GM12864 (cell line): ENCODE measurements around the gene IGSF9.

ENCODE experiments used
- DNase-seq: peaks from one replicate; pipeline ENCODE4 v3.0.0-alpha.2; 2011; ENCODE audit warnings: low read depth
- H3K4me3 ChIP-seq: 2 replicates; pipeline ENCODE4 v1.5.1; 2011; ENCODE audit warnings: mild to moderate bottlenecking, low read depth, low read length, control low read depth
- TF ChIP-seq, protein P1 (sequence below): IDR thresholded peaks from 2 replicates; pipeline ENCODE4 v1.5.1; 2011; ENCODE audit warnings: low read depth, mild to moderate bottlenecking, moderate library complexity, low read length, control low read depth, inconsistent platforms; ENCODE audit errors: missing control alignments

Gene IGSF9

DNA sequence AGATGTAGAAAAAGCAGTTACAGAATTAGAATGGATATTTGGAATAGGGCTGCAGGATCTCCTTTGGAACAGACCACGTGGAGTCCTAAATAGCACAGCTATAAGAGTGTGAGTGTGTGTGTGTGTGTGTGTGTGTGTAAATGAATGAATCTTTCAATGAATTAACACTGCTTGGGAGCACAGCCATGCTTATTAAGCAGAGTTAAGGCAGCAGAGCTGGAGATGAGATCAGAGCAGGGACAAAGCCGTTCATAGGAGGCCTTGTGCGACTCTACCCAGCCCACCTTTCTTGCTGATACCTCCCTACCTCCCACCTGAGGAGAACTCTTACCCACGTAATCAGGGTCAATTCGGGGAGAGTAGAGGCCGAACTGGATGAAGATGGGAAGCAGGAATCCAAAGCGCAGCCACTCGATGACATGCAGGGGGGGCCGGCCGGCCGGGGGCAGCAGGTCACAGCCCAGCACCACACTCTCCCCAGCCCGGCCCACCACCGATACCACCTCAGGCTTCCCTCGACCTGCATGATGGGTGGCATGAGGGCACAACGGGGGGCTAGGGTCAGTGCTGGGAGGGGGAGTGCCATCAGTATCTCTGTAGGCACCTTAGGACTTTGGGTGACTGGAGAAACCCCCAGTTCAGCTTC lies 2.7 kb downstream of the IGSF9 start:
- TF ChIP-seq, protein P1, sequence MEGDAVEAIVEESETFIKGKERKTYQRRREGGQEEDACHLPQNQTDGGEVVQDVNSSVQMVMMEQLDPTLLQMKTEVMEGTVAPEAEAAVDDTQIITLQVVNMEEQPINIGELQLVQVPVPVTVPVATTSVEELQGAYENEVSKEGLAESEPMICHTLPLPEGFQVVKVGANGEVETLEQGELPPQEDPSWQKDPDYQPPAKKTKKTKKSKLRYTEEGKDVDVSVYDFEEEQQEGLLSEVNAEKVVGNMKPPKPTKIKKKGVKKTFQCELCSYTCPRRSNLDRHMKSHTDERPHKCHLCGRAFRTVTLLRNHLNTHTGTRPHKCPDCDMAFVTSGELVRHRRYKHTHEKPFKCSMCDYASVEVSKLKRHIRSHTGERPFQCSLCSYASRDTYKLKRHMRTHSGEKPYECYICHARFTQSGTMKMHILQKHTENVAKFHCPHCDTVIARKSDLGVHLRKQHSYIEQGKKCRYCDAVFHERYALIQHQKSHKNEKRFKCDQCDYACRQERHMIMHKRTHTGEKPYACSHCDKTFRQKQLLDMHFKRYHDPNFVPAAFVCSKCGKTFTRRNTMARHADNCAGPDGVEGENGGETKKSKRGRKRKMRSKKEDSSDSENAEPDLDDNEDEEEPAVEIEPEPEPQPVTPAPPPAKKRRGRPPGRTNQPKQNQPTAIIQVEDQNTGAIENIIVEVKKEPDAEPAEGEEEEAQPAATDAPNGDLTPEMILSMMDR, result no peak
- H3K4me3 ChIP-seq, result no peak overlapping the region
- no peak for DNase-seq

DNA sequence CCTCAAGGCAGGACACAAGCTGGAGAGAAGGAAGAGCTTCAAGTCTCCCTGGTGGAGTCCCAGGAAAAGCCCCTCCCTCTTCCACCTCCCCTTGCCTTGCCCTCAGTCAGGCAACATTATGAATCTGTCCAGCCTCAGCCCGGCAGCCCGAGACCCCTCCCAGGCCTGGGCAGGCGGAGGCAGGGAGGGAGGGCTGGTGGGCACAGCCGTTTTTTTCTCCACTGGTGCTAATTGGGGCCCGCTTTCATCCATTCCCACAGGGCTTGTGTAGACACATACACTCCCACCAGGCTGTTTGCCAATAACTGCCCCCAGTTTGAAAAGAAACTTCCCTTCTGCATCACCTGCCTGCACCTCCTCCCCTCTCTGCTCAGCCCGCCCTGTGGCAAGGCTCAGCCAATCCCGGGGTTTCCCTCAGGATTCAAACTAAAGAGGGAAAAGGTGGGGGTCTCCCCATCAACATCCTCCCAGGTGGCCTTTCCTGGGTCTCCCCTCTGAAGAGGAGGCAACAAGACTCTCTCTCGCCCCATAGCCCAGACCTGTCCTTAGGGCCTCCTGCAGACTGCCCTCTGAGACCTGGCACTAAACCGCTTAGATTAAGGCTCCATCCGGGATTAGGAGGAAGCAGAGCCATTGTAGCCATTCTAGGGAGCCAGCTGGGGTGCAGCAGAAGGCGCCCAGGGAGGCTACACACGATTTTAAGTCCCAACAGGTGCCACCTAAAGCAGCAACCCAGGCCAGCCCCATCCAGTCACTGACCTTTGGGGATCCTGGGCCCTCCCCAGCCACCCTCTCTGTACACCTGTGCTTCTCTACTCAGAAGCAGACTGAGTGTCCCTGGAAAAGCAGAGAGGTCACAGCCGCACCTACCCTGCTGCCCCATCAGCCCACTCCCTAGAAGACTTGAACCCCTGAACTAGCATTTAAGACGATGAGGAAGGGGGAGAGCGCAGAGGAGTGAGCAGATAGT lies 3.5 kb downstream of the IGSF9 start:
- TF ChIP-seq, protein P1, result no peak
- no peak for DNase-seq
- H3K4me3 ChIP-seq, result no peak overlapping the region

DNA sequence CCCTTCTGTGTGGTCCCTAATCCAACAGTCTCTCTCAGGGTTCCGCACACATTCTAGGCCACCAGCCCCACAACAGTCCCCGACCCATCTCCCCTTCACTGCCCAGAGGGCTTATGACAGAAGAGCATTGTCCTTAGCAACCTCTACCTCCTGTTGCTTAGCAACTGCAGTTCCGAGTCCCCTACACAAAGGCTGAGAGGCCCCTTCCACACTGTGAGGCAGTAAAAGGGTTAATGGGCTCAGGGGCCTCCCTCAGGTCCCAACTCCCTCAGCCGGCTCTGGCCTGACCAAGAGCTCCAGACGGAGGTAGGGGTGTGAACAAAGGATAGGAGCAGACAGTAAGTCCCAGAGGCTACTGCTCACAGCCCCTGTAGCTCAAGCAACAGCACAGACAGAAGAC lies 4.3 kb downstream of the IGSF9 start:
- DNase-seq, result no peak
- no peak overlapping the region for H3K4me3 ChIP-seq
- TF ChIP-seq, protein P1, result no peak

DNA sequence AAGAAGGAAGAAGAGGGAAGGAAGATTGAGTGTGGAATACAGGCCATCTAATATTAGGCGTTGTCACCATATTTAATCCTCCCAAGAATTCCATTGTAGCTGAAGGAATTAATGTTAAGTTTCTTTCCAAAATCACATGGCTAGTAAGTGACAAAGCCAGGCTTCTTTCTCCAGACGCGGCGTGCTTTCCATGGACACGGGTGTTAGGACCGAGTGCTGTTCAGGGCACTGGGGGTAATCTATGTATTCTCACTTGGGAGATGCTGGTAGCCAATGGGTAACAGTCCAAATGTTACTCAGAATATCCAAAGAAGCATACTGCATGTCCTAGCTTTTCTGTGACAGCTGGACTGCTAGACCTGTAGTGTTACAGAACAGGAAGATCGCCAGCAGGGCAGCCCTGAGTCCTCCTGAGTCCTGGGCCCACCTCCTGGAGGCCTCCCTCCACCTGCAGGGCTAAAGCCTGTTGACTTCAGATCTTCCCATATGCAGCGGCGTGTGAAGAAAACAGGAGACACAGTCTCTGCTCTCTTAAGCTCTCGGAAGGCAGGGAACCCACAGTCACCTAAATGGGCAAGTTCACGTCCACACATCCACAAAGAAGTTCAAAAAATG lies 5.3 kb downstream of the IGSF9 start:
- TF ChIP-seq, protein P1, result no peak
- no peak overlapping the region for H3K4me3 ChIP-seq

DNA sequence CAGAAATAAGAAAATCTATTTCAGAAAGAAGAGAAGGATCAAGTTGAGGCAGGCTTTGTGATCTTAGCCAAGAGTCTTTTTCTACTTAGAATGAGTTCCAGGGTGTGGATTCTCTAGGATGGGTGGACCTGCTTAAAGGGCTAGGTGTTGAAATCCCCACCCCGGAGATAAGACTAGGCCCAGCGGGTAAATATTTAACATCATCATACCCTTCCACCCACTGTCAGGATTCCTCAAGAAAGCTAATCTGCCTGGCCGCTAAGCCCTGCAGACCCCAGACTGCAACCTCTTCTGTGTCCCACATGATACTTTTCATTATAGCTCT lies 5.8 kb downstream of the IGSF9 start:
- TF ChIP-seq, protein P1, result no peak
- no peak for DNase-seq
- no peak overlapping the region for H3K4me3 ChIP-seq

More for the DNA sequence above, 5.3 kb downstream of the IGSF9 start:
- DNase-seq, result no peak

DNA sequence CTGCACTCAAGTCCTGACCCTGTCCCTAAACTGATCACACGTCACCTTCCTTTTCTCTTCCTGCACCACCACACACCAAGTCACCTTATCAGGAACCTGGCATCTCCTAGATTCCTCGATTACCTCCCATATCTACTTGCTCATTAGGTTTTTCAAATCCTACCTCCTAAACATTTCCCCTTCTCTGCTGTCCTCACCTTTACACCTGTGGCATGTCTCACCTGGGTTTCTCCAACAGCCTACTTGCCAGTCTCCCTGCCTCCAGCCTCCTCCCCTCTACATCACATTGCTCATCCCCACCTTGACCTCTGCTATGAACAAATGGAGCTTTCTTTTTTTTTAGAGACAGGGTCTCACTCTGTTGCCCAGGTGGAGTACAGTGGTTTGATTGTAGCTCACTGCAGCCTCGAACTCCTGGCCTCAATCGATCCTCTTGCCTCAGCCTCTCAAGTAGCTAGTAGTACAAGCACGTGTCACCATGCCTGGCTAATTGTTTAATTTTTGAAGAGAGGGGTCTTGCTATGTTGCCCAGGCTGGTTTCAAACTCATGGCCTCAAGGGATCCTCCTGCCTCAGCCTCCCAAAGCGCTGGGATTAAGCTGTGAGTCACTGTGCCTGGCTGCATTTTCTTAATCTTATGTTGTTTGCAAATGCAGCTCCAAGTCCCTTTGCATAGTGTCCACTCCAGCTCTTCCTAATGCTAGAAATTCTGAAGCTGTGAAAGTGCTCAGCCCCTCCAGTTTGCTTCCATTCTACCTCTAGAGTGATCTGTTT lies 6.3 kb downstream of the IGSF9 start:
- TF ChIP-seq, protein P1, result no peak
- DNase-seq, result no peak
- H3K4me3 ChIP-seq, result no peak overlapping the region
